ENCODE results near the gene SHANK3. TPM values are rescaled to one million over a fixed set of nuclear protein-coding genes. Genes with fewer than 3 reads are reported as not detected.
"Not testable (repeated sequence)": the region's sequence is repeated elsewhere in the genome, so short reads cannot be mapped to it uniquely, and the experiment has no call there.

Gene SHANK3
- total RNA-seq = 51.9 and 103 TPM in 2 replicates

- DNase-seq (ENCODE audit: extremely low read depth, low read depth, low spot score) = peak; percentile 39
These were observed at the start of gene SHANK3 for GRCh38 chr22:50672471-50673230. TSS of gene SHANK3 (plus strand) at chr22:50672823.

- DNase-seq (ENCODE audit: extremely low read depth, low read depth, low spot score) = no peak
These were observed 48.1 kb upstream of the SHANK3 start for GRCh38 chr22:50624347-50625130.

- DNase-seq (ENCODE audit: extremely low read depth, low read depth, low spot score) = no peak
These were observed 47.5 kb upstream of the SHANK3 start for GRCh38 chr22:50625131-50625567.

GRCh38 chr22:50625568-50626313 is 46.9 kb upstream of the SHANK3 start:
- no peak for DNase-seq (ENCODE audit: extremely low read depth, low read depth, low spot score)

- no peak for DNase-seq (ENCODE audit: extremely low read depth, low read depth, low spot score)
These were observed 46.2 kb upstream of the SHANK3 start for GRCh38 chr22:50626314-50626849.

- DNase-seq (ENCODE audit: extremely low read depth, low read depth, low spot score) = no peak
These were observed 45.6 kb upstream of the SHANK3 start for GRCh38 chr22:50626850-50627641.

GRCh38 chr22:50627642-50628542 is 44.7 kb upstream of the SHANK3 start, which contains the start of gene ARSA:
TSS of gene ARSA (minus strand) at chr22:50628152. CDS start at chr22:50627779, 373 bp downstream.
- no peak for DNase-seq (ENCODE audit: extremely low read depth, low read depth, low spot score)

GRCh38 chr22:50628543-50629134 is 44.0 kb upstream of the SHANK3 start:
- DNase-seq (ENCODE audit: extremely low read depth, low read depth, low spot score) = no peak

GRCh38 chr22:50630376-50630775 is 42.2 kb upstream of the SHANK3 start:
- no peak for DNase-seq (ENCODE audit: extremely low read depth, low read depth, low spot score)

- no peak for DNase-seq (ENCODE audit: extremely low read depth, low read depth, low spot score)
These were observed 39.5 kb upstream of the SHANK3 start for GRCh38 chr22:50633086-50633485.

- DNase-seq (ENCODE audit: extremely low read depth, low read depth, low spot score) = no peak
These were observed 38.9 kb upstream of the SHANK3 start for GRCh38 chr22:50633771-50634170.

GRCh38 chr22:50635591-50635990 is 37.0 kb upstream of the SHANK3 start:
- no peak for DNase-seq (ENCODE audit: extremely low read depth, low read depth, low spot score)

GRCh38 chr22:50640296-50640695 is 32.3 kb upstream of the SHANK3 start:
- DNase-seq (ENCODE audit: extremely low read depth, low read depth, low spot score) = not testable (repeated sequence)

- DNase-seq (ENCODE audit: extremely low read depth, low read depth, low spot score) = no peak
These were observed 31.6 kb upstream of the SHANK3 start for GRCh38 chr22:50640857-50641647.

- DNase-seq (ENCODE audit: extremely low read depth, low read depth, low spot score) = no peak
These were observed 30.7 kb upstream of the SHANK3 start for GRCh38 chr22:50641696-50642607.

- DNase-seq (ENCODE audit: extremely low read depth, low read depth, low spot score) = not testable (repeated sequence)
These were observed 29.4 kb upstream of the SHANK3 start for GRCh38 chr22:50643021-50643820.
